ENCODE results near the gene MAN1C1.

MAN1C1 gene

GRCh38 chr1:25804964-25805862, 188.6 kb downstream of the MAN1C1 start:
- Histone ChIP-seq H3K4me3 (ENCODE audit: low read depth, low read length) (no peak overlapping the region), H3K27me3 (ENCODE audit: control insufficient read depth, insufficient read depth, low read length) (no peaks in the 10 kb centered on the region), H3K9me3 (ENCODE audit: control insufficient read depth, insufficient read depth, low read depth, low read length) (no peaks in the 10 kb centered on the region), H3K27ac (ENCODE audit: low read depth, low read length) (no peak overlapping the region), H3K36me3 (ENCODE audit: control insufficient read depth, insufficient read depth, low read length) (peaks cover 42% of the 10 kb centered on the region), H3K9ac (ENCODE audit: low read length) (no peak overlapping the region), H3K4me1 (ENCODE audit: control insufficient read depth, insufficient read depth, low read length) (peaks cover 12% of the 10 kb centered on the region)

- Histone ChIP-seq H3K36me3 (ENCODE audit: control insufficient read depth, insufficient read depth, low read length) (peaks cover 48% of the 10 kb centered on the region), H3K9ac (ENCODE audit: low read length) (no peak overlapping the region), H3K27ac (ENCODE audit: low read depth, low read length) (no peak overlapping the region), H3K9me3 (ENCODE audit: control insufficient read depth, insufficient read depth, low read depth, low read length) (no peaks in the 10 kb centered on the region), H3K4me3 (ENCODE audit: low read depth, low read length) (no peak overlapping the region), H3K4me1 (ENCODE audit: control insufficient read depth, insufficient read depth, low read length) (peaks cover 12% of the 10 kb centered on the region), H3K27me3 (ENCODE audit: control insufficient read depth, insufficient read depth, low read length) (no peaks in the 10 kb centered on the region)
Measured at GRCh38 chr1:25805863-25806225, 189.3 kb downstream of the MAN1C1 start.

DNA sequence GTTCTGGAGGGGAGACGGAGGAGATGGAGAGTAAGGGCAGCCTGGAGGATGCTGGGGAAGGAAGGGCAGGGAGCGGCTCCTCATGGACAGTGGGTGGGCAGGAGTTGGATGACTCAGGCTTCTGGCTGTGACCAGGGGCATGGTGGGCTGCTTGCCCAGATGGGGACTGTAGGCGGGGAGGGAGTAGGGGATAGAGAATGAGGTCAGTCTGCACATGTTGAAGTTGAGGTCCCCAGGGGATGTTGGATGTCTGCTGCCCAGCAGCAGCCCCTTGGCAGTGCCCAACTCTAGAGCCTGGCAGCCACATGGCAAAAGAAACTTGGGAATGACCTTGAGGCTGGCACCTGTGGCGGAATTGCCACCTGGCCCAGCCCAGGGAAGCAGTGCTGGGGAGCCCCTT, 189.8 kb downstream of the MAN1C1 start:
- no peak overlapping the region for H3K4me3 ChIP-seq (ENCODE audit: low read depth, low read length)
- H3K27me3 ChIP-seq (ENCODE audit: control insufficient read depth, insufficient read depth, low read length), result no peaks in the 10 kb centered on the region
- peaks cover 11% of the 10 kb centered on the region for H3K4me1 ChIP-seq (ENCODE audit: control insufficient read depth, insufficient read depth, low read length)
- H3K36me3 ChIP-seq (ENCODE audit: control insufficient read depth, insufficient read depth, low read length), result peaks cover 53% of the 10 kb centered on the region
- no peaks in the 10 kb centered on the region for H3K9me3 ChIP-seq (ENCODE audit: control insufficient read depth, insufficient read depth, low read depth, low read length)
- no peak overlapping the region for H3K9ac ChIP-seq (ENCODE audit: low read length)
- H3K27ac ChIP-seq (ENCODE audit: low read depth, low read length), result no peak overlapping the region

- Histone ChIP-seq H3K4me1 (ENCODE audit: control insufficient read depth, insufficient read depth, low read length) (peaks cover 11% of the 10 kb centered on the region), H3K36me3 (ENCODE audit: control insufficient read depth, insufficient read depth, low read length) (peaks cover 63% of the 10 kb centered on the region), H3K27ac (ENCODE audit: low read depth, low read length) (no peak overlapping the region)
Measured at GRCh38 chr1:25807480-25808390, 191.1 kb downstream of the MAN1C1 start.

DNA sequence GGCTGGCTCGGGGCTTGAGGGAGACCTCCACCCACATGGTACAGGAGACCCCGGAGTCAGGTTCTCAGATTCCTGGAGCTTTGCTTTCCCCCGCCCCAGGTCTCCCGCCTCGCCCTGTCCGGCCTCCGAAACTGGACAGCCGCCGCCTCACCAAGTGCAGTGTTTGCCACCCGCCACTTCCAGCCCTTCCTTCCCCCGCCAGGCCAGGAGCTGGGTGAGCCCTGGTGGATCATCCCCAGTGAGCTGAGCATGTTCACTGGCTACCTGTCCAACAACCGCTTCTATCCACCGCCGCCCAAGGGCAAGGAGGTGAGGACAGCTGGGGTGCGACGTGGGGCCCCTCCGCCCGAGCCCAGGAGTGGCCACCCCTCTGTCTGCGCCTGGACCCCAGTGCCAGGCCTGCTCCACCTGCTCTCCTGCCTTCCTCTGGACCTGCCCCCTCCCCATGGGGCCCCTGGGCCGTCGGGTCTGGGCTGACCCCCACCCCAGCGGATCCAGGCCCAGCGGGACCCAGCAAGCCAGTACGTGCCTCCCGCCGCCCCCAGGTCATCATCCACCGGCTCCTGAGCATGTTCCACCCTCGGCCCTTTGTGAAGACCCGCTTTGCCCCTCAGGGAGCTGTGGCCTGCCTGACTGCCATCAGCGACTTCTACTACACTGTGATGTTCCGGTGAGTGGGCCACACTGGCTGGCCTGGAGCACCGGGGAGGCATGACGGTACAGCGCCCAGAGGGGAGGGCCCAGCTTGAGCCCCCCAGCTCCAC, 192.1 kb downstream of the MAN1C1 start:
- peaks cover 11% of the 10 kb centered on the region for H3K4me1 ChIP-seq (ENCODE audit: control insufficient read depth, insufficient read depth, low read length)
- peaks cover 69% of the 10 kb centered on the region for H3K36me3 ChIP-seq (ENCODE audit: control insufficient read depth, insufficient read depth, low read length)
- no peak overlapping the region for H3K27ac ChIP-seq (ENCODE audit: low read depth, low read length)
- no peak overlapping the region for H3K9ac ChIP-seq (ENCODE audit: low read length)
- H3K4me3 ChIP-seq (ENCODE audit: low read depth, low read length), result no peak overlapping the region
- no peaks in the 10 kb centered on the region for H3K27me3 ChIP-seq (ENCODE audit: control insufficient read depth, insufficient read depth, low read length)
- H3K9me3 ChIP-seq (ENCODE audit: control insufficient read depth, insufficient read depth, low read depth, low read length), result no peaks in the 10 kb centered on the region

More at GRCh38 chr1:25807480-25808390, 191.1 kb downstream of the MAN1C1 start:
- H3K27me3 ChIP-seq (ENCODE audit: control insufficient read depth, insufficient read depth, low read length), result no peaks in the 10 kb centered on the region
- no peak overlapping the region for H3K9ac ChIP-seq (ENCODE audit: low read length)
- no peak overlapping the region for H3K4me3 ChIP-seq (ENCODE audit: low read depth, low read length)
- no peaks in the 10 kb centered on the region for H3K9me3 ChIP-seq (ENCODE audit: control insufficient read depth, insufficient read depth, low read depth, low read length)

DNA sequence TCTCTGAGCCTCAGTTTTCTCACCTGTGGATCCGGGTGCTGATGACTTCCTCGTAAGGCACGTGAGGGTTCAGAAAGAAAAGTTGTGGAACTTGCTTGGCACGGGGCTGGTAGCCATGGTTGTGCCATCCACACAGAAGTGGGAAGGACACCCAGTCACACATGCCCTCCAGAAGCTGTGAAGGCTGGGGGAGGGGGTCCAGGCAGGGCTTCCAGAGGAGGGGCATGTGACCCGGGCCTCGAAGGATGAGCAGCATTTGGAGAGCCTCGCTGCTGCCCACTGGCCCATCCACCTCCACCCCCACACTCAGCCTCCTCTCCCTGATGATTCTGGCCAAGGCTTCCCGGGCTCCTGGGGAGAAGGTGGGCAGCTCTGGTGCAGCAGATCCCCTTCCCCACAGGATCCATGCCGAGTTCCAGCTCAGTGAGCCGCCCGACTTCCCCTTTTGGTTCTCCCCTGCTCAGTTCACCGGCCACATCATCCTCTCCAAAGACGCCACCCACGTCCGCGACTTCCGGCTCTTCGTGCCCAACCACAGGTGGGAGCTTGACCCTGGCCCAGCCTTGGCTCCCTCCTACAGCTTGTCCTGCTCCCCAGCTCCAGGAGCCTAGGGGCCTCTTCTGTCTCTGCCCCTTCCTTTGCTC, 192.8 kb downstream of the MAN1C1 start:
- no peaks in the 10 kb centered on the region for H3K9me3 ChIP-seq (ENCODE audit: control insufficient read depth, insufficient read depth, low read depth, low read length)
- no peak overlapping the region for H3K27ac ChIP-seq (ENCODE audit: low read depth, low read length)
- no peak overlapping the region for H3K9ac ChIP-seq (ENCODE audit: low read length)
- no peaks in the 10 kb centered on the region for H3K27me3 ChIP-seq (ENCODE audit: control insufficient read depth, insufficient read depth, low read length)
- peaks cover 6% of the 10 kb centered on the region for H3K4me1 ChIP-seq (ENCODE audit: control insufficient read depth, insufficient read depth, low read length)
- peaks cover 77% of the 10 kb centered on the region for H3K36me3 ChIP-seq (ENCODE audit: control insufficient read depth, insufficient read depth, low read length)
- no peak overlapping the region for H3K4me3 ChIP-seq (ENCODE audit: low read depth, low read length)

- Histone ChIP-seq H3K36me3 (ENCODE audit: control insufficient read depth, insufficient read depth, low read length) (peaks cover 82% of the 10 kb centered on the region), H3K27ac (ENCODE audit: low read depth, low read length) (no peak overlapping the region), H3K4me3 (ENCODE audit: low read depth, low read length) (no peak overlapping the region), H3K9ac (ENCODE audit: low read length) (no peak overlapping the region), H3K4me1 (ENCODE audit: control insufficient read depth, insufficient read depth, low read length) (peaks cover 6% of the 10 kb centered on the region), H3K27me3 (ENCODE audit: control insufficient read depth, insufficient read depth, low read length) (no peaks in the 10 kb centered on the region), H3K9me3 (ENCODE audit: control insufficient read depth, insufficient read depth, low read depth, low read length) (no peaks in the 10 kb centered on the region)
Measured at GRCh38 chr1:25809929-25810328, 193.3 kb downstream of the MAN1C1 start.

- peaks cover 6% of the 10 kb centered on the region for H3K4me1 ChIP-seq (ENCODE audit: control insufficient read depth, insufficient read depth, low read length)
- H3K27ac ChIP-seq (ENCODE audit: low read depth, low read length), result no peak overlapping the region
- H3K36me3 ChIP-seq (ENCODE audit: control insufficient read depth, insufficient read depth, low read length), result peaks cover 83% of the 10 kb centered on the region
- no peak overlapping the region for H3K9ac ChIP-seq (ENCODE audit: low read length)
- no peaks in the 10 kb centered on the region for H3K9me3 ChIP-seq (ENCODE audit: control insufficient read depth, insufficient read depth, low read depth, low read length)
- no peaks in the 10 kb centered on the region for H3K27me3 ChIP-seq (ENCODE audit: control insufficient read depth, insufficient read depth, low read length)
- H3K4me3 ChIP-seq (ENCODE audit: low read depth, low read length), result no peak overlapping the region
Measured at GRCh38 chr1:25810341-25811299, 194.0 kb downstream of the MAN1C1 start.

DNA sequence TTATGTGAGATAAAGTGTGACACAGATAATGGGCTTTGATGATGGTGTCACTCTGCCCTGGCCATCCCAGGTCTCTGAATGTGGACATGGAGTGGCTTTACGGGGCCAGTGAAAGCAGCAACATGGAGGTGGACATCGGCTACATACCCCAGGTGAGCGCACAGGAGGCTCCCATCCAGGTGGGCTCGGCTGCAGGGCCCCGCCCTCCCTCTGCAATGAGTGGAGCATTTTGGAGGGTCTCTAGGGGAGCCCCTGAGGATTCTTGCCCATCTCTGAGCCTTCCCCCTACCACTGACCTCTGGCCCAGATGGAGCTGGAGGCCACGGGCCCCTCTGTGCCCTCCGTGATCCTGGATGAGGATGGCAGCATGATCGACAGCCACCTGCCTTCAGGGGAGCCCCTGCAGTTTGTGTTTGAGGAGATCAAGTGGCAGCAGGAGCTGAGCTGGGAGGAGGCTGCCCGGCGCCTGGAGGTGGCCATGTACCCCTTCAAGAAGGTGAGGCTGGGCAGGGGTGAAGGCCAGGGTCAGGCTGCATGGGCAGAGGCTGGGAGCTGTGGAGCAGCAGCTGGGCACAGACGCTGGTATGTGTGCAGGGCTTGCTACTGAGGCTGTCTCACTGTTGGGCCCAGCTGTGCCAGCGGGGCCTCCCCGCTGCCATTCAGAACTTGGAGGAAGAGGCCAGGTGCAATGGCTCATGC, 194.9 kb downstream of the MAN1C1 start:
- Histone ChIP-seq H3K9ac (ENCODE audit: low read length) (no peak overlapping the region), H3K36me3 (ENCODE audit: control insufficient read depth, insufficient read depth, low read length) (peaks cover 81% of the 10 kb centered on the region)

More for the DNA sequence above, 194.9 kb downstream of the MAN1C1 start:
- Histone ChIP-seq H3K27ac (ENCODE audit: low read depth, low read length) (no peak overlapping the region), H3K4me1 (ENCODE audit: control insufficient read depth, insufficient read depth, low read length) (peaks cover 6% of the 10 kb centered on the region), H3K27me3 (ENCODE audit: control insufficient read depth, insufficient read depth, low read length) (no peaks in the 10 kb centered on the region), H3K4me3 (ENCODE audit: low read depth, low read length) (no peak overlapping the region), H3K9me3 (ENCODE audit: control insufficient read depth, insufficient read depth, low read depth, low read length) (no peaks in the 10 kb centered on the region)
